BE2C (cell line): ENCODE results near the gene PCDHA6.
A peak's percentile ranks its signal among the peaks of the same experiment; 100 is the strongest.

Experiments
- DNase-seq: peaks from one replicate; pipeline ENCODE4 v3.0.0-alpha.2; 2020
- H3K27me3 ChIP-seq: fragments of 250-450 bp; sonication (Bioruptor Pico); 2 replicates; pipeline ENCODE4 v1.5.1; 2020; ENCODE audit warnings: mild to moderate bottlenecking
- H3K36me3 ChIP-seq: fragments of 250-450 bp; sonication (Bioruptor Pico); 2 replicates; pipeline ENCODE4 v1.5.1; 2020; ENCODE audit warnings: mild to moderate bottlenecking
- H3K4me1 ChIP-seq: fragments of 250-450 bp; sonication (Bioruptor Pico); 2 replicates; pipeline ENCODE4 v1.5.1; 2020
- H3K4me3 ChIP-seq: 2 replicates; pipeline ENCODE4 v1.5.1; 2011; ENCODE audit warnings: low read depth, low read length
- H3K9me3 ChIP-seq: fragments of 250-450 bp; sonication (Bioruptor Pico); 2 replicates; pipeline ENCODE4 v1.5.1; 2020
- TF ChIP-seq, protein P1 (sequence below): IDR thresholded peaks from 2 replicates; pipeline ENCODE4 v1.5.1; 2012; ENCODE audit warnings: mild to moderate bottlenecking, low read depth, low read length

PCDHA6 gene

DNA sequence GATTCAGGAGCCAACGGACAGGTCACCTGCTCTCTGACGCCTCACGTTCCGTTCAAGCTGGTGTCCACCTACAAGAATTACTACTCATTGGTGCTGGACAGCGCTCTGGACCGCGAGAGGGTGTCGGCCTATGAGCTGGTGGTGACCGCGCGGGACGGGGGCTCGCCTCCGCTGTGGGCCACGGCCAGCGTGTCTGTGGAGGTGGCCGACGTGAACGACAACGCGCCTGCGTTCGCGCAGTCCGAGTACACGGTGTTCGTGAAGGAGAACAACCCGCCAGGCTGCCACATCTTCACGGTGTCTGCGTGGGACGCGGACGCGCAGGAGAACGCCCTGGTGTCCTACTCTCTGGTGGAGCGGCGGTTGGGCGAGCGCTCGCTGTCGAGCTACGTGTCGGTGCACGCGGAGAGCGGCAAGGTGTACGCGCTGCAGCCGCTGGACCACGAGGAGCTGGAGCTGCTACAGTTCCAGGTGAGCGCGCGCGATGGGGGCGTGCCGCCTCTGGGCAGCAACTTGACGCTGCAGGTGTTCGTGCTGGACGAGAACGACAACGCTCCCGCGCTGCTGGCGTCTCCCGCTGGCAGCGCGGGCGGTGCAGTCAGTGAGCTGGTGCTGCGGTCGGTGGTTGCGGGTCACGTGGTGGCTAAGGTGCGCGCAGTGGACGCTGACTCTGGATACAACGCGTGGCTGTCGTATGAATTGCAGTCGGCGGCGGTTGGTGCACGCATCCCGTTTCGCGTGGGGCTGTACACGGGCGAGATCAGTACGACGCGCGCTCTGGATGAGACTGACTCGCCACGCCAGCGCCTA, 29.6 kb downstream of the PCDHA6 start:
- Histone ChIP-seq H3K27me3 (no peaks in the 10 kb centered on the region), H3K4me3 (no peak overlapping the region), H3K4me1 (no peaks in the 10 kb centered on the region), H3K36me3 (no peaks in the 10 kb centered on the region; the same call in 1 of the 2 replicates), H3K9me3 (no peaks in the 10 kb centered on the region; the same call in 1 of the 2 replicates)
- TF ChIP-seq, protein P1, sequence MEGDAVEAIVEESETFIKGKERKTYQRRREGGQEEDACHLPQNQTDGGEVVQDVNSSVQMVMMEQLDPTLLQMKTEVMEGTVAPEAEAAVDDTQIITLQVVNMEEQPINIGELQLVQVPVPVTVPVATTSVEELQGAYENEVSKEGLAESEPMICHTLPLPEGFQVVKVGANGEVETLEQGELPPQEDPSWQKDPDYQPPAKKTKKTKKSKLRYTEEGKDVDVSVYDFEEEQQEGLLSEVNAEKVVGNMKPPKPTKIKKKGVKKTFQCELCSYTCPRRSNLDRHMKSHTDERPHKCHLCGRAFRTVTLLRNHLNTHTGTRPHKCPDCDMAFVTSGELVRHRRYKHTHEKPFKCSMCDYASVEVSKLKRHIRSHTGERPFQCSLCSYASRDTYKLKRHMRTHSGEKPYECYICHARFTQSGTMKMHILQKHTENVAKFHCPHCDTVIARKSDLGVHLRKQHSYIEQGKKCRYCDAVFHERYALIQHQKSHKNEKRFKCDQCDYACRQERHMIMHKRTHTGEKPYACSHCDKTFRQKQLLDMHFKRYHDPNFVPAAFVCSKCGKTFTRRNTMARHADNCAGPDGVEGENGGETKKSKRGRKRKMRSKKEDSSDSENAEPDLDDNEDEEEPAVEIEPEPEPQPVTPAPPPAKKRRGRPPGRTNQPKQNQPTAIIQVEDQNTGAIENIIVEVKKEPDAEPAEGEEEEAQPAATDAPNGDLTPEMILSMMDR = no peak
- no peak for DNase-seq

DNA sequence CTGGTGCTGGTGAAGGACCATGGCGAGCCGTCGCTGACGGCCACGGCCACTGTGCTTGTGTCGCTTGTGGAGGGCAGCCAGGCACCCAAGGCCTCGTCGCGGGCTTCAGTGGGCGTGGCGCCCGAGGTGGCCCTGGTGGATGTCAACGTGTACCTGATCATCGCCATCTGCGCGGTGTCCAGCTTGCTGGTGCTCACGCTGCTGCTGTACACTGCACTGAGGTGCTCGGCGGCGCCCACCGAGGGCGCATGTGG, 30.2 kb downstream of the PCDHA6 start:
- no peak for DNase-seq
- TF ChIP-seq, protein P1 = no peak
- H3K4me3 ChIP-seq = no peak overlapping the region

DNA sequence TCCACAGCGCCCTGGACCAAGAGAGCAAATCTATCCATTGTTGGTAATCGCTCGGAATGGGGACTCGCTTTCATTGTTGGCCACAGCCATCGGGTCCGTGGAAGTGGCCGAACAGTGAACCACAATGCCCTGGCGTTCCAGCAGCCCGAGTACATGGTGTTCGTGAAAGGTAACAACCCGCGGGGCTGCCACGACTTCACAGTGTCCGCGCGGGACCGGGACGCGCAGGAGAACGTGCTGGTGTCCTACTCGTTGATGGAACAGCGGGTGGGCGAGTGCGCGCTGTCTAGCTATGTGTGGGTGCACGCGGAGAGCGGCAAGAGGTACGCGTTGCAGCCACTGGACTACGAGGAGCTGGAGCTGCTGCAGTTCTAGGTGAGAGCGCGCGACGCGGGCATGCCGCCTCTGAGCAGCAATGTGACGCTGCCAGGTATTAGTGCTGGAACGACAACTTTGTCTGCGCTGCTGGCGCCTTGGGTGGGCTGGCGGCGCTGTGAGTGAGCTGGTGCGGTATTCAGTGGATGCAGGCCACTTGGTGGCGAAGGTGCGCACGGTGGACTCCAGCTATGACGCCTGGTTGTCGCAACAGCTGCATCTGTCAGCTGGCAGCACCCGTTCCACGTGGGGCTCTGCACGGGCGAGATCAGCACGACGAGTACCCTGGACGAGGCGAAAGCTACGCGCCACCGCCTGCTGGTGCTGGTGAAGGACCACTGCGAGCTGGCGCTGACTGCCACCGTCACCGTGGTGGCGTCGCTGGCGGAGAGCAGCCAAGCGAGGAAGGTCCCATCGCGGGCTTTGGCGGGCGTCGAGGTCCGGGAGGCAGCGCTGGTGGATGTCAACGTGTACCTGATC, 34.9 kb downstream of the PCDHA6 start:
- no peak for DNase-seq
- Histone ChIP-seq H3K27me3 (no peaks in the 10 kb centered on the region), H3K9me3 (no peaks in the 10 kb centered on the region; the same call in 1 of the 2 replicates), H3K36me3 (no peaks in the 10 kb centered on the region; the same call in none of the 2 replicates), H3K4me3 (no peak overlapping the region), H3K4me1 (no peaks in the 10 kb centered on the region)
- TF ChIP-seq, protein P1 = no peak

More for the DNA sequence above, 30.2 kb downstream of the PCDHA6 start:
- no peaks in the 10 kb centered on the region for H3K4me1 ChIP-seq
- no peaks in the 10 kb centered on the region; the same call in 1 of the 2 replicates for H3K9me3 ChIP-seq
- H3K36me3 ChIP-seq = no peaks in the 10 kb centered on the region; the same call in none of the 2 replicates
- no peaks in the 10 kb centered on the region for H3K27me3 ChIP-seq

DNA sequence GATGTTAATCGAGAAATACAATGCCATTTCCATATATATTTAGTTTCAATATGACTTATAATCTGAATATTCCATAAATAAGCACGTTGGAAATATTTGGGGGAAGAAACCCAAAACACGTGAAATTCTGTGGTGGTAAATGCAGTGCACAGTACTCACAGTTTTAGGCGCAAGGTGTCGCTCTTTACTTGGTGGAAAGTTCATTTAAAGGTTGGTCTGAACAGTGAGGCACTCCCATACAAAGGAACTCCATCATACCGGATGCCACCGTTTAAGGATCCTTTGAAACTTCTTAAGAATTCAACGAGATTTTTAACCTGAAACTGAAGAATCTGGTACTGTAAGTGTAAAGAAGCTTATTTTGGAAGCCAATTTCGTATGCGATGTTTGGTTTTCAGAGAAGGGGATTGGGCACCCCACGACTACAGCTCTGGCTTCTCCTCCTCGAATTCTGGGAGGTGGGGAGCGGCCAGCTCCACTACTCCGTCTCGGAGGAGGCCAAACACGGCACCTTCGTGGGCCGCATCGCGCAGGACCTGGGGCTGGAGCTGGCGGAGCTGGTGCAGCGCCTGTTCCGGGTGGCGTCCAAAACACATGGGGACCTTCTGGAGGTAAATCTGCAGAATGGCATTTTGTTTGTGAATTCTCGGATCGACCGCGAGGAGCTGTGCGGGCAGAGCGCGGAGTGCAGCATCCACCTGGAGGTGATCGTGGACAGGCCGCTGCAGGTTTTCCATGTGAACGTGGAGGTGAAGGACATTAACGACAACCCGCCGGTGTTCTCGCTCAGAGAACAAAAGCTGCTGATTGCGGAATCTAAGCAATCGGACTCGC, 41.2 kb downstream of the PCDHA6 start, which contains the start of gene PCDHA11:
PCDHA11 (plus strand) TSS at position 237 of the 834 bp plus-strand sequence; CDS start at position 384, 147 bp downstream.
- peak; percentile 55 for DNase-seq
- Histone ChIP-seq H3K4me1 (no peaks in the 10 kb centered on the region), H3K4me3 (peak within 1 kb of the TSS; percentile 66), H3K27me3 (no peaks in the 10 kb centered on the region), H3K36me3 (peaks cover 3% of the 10 kb centered on the region), H3K9me3 (no peaks in the 10 kb centered on the region)
- TF ChIP-seq, protein P1 = peak; percentile 72

DNA sequence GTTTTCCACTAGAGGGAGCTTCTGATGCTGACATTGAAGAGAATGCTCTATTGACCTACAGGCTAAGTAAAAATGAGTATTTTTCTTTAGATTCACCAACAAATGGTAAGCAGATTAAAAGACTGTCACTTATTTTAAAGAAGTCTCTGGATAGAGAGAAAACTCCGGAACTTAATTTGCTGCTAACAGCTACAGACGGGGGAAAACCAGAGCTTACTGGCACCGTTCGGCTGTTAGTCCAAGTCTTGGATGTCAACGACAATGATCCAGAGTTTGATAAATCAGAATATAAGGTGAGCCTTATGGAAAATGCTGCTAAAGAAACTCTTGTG, 41.8 kb downstream of the PCDHA6 start:
- Histone ChIP-seq H3K9me3 (no peaks in the 10 kb centered on the region), H3K4me3 (peak overlapping the region; percentile 66), H3K36me3 (peaks cover 3% of the 10 kb centered on the region), H3K4me1 (no peaks in the 10 kb centered on the region), H3K27me3 (no peaks in the 10 kb centered on the region)
- TF ChIP-seq, protein P1 = peak; percentile 73
- no peak for DNase-seq
